Measurements from ENCODE around the gene OR3A3.
"Not testable (repeated sequence)": the region's sequence is repeated elsewhere in the genome, so short reads cannot be mapped to it uniquely, and the experiment has no call there.

- TF ChIP-seq GLIS3 (CRISPR knock-in tag; IDR thresholded peaks at IDR 0.05); PATZ1 (CRISPR knock-in tag; IDR thresholded peaks at IDR 0.05; ENCODE audit: borderline replicate concordance); ZFP30 (CRISPR knock-in tag; IDR thresholded peaks at IDR 0.05); RARB (CRISPR knock-in tag; IDR thresholded peaks at IDR 0.05); POU6F1 (CRISPR knock-in tag; IDR thresholded peaks at IDR 0.05; ENCODE audit: borderline replicate concordance, low read depth); ISL1 (CRISPR knock-in tag; IDR thresholded peaks at IDR 0.05); CREB5 (CRISPR knock-in tag; IDR thresholded peaks at IDR 0.05; ENCODE audit: low read depth): not testable (repeated sequence)
Observed at GRCh38 chr17:3371167-3371566, 40.0 kb upstream of the OR3A3 start.
